Spleen (tissue), 7 donors: ENCODE data around the gene CATSPER2.
"Not testable (repeated sequence)": the region's sequence is repeated elsewhere in the genome, so short reads cannot be mapped to it uniquely, and the experiment has no call there.

Source experiments
- POLR2AphosphoS5 ChIP-seq, 3 donors: sonication (generic); formaldehyde crosslinking; IDR thresholded peaks; one replicate each; pipeline ENCODE4 v1.5.1; 2017; ENCODE audit warnings: antibody characterized with exemption in 3 of 3
- TF ChIP-seq, protein P1 (sequence below), 11 experiments: fragments of 200-600 bp in 7 of 11; fragments of 450-650 bp in 4 of 11; sonication (generic) in 4 of 11; IDR thresholded peaks in 8 of 11; conservative IDR thresholded peaks in 3 of 11; 1 replicate in 7 of 11; 2 replicates in 4 of 11; pipeline versions ENCODE4 v1.4.0 to v1.8.0; 2016 to 2021; ENCODE audit warnings: antibody characterized with exemption in 11 of 11, inconsistent platforms in 4 of 11, mild to moderate bottlenecking in 1 of 11
- donor health status: DM: no; HTN: no; CAD: no; lungs with moderate emphysema.
- donor health status: DM: no; HTN: no; CAD: no.
- donor health status: DM: no; HTN: no; CAD: no.

DNA sequence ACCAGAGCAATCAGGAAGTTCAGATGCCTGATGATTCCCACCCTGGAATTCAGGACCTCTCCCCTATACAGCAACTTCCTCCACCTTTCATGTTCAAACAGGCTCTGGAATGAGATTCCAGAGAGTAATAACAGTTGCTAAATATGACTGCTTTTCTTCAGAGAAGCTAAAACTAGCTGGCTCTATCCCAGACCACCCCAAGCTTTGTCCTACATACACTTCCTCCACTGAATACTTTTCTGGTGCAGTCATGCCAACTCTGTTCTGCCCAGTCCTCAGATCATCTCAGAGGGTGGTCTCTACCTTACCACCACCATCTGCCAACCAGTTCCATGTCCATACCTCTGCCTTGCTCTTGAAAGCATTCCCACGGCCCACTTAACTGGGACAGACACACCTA, 17.5 kb upstream of the CATSPER2 start:
- TF ChIP-seq, protein P1, sequence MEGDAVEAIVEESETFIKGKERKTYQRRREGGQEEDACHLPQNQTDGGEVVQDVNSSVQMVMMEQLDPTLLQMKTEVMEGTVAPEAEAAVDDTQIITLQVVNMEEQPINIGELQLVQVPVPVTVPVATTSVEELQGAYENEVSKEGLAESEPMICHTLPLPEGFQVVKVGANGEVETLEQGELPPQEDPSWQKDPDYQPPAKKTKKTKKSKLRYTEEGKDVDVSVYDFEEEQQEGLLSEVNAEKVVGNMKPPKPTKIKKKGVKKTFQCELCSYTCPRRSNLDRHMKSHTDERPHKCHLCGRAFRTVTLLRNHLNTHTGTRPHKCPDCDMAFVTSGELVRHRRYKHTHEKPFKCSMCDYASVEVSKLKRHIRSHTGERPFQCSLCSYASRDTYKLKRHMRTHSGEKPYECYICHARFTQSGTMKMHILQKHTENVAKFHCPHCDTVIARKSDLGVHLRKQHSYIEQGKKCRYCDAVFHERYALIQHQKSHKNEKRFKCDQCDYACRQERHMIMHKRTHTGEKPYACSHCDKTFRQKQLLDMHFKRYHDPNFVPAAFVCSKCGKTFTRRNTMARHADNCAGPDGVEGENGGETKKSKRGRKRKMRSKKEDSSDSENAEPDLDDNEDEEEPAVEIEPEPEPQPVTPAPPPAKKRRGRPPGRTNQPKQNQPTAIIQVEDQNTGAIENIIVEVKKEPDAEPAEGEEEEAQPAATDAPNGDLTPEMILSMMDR (IDR thresholded peaks at IDR 0.05 in 8 of 11, conservative IDR thresholded peaks at IDR 0.05 in 3 of 11), result not testable (repeated sequence)
- TF ChIP-seq POLR2AphosphoS5 (IDR thresholded peaks at IDR 0.05), result not testable (repeated sequence)
